Measurements from ENCODE around the gene AMPD2. TPM values are rescaled to one million over a fixed set of nuclear protein-coding genes. Genes with fewer than 3 reads are reported as not detected.

Gene AMPD2
- polyA plus RNA-seq, 2 of the 4 experiments (the other 2 are of a cell fraction), result 19.3 to 47.2 TPM

- Histone ChIP-seq H3K4me1 (0 out of 3 replicates have a peak, but pooled peaks cover 5% of the 10 kb centered on the region), H3K4me2 (no peak overlapping the region), H3K9me3 (no peaks in the 10 kb centered on the region), H3K27ac (no peak overlapping the region), H3K4me3 (no peak overlapping the region)
- TF ChIP-seq JUN (IDR thresholded peaks at IDR 0.05), result no peak
- no peak for TF ChIP-seq E2F6 (IDR thresholded peaks at IDR 0.05; ENCODE audit: borderline replicate concordance, low read depth)
- no peak for TF ChIP-seq HDAC2 (IDR thresholded peaks at IDR 0.05)
- TF ChIP-seq REST (IDR thresholded peaks at IDR 0.05), result no peak
- TF ChIP-seq TP53 (CRISPR knock-in tag; IDR thresholded peaks at IDR 0.05), result no peak
- TF ChIP-seq POLR2A (IDR thresholded peaks at IDR 0.05; ENCODE audit: low read length), result no peak
- no peak for TF ChIP-seq CBX2 (IDR thresholded peaks at IDR 0.05; ENCODE audit: borderline replicate concordance, low read depth)
- TF ChIP-seq ZSCAN20 (CRISPR knock-in tag; IDR thresholded peaks at IDR 0.05), result no peak
- TF ChIP-seq BCL3 (IDR thresholded peaks at IDR 0.05), result no peak
- WGBS (ENCODE audit: missing lambda C conversion rate), result 86% methylated on average over 4 of the region's 4 CpGs
- ChIA-PET POLR2A (no interaction called here), CTCF (interaction anchor here (1.0 to 10.6 kb wide), 5 partner anchors 8 to 327 kb away, joined by 3 to 187 read pairs (median 4); partner anchors contain the start of gene GSTM2)
- FAIRE-seq (no peak), DNase-seq (ENCODE audit: low read depth in 1 of 2, low spot score in 1 of 2) (no peak), ATAC-seq (no peak)
Measured at GRCh38 chr1:109657395-109657794, 37.8 kb downstream of the AMPD2 start.

GRCh38 chr1:109657970-109658369 is 38.3 kb downstream of the AMPD2 start:
- no peak for ATAC-seq
- 0 out of 3 replicates have a peak, but pooled peaks cover 5% of the 10 kb centered on the region for H3K4me1 ChIP-seq
- H3K4me2 ChIP-seq, result no peak overlapping the region
- ChIA-PET POLR2A (no interaction called here), CTCF (interaction anchor here (0.6 to 10.6 kb wide), 7 partner anchors 9 to 327 kb away, joined by 3 to 187 read pairs (median 4); partner anchors contain the start of genes AHCYL1 and GSTM2)
- TF ChIP-seq RFX5 (IDR thresholded peaks at IDR 0.05), result no peak
- no peak for TF ChIP-seq MAZ (IDR thresholded peaks at IDR 0.05; ENCODE audit: borderline replicate concordance, low read depth, low read length)
- TF ChIP-seq GATA3 (IDR thresholded peaks at IDR 0.05; ENCODE audit: borderline replicate concordance), result no peak
- no peak for TF ChIP-seq CHD4 (IDR thresholded peaks at IDR 0.05; ENCODE audit: borderline replicate concordance)
- TF ChIP-seq NR3C1 (IDR thresholded peaks at IDR 0.05), result no peak
- no peak for TF ChIP-seq HES2 (IDR thresholded peaks at IDR 0.05)
- TF ChIP-seq NPAS2 (CRISPR knock-in tag; IDR thresholded peaks at IDR 0.05; ENCODE audit: borderline replicate concordance), result no peak
- no peak for TF ChIP-seq CEBPB (IDR thresholded peaks at IDR 0.05)
- TF ChIP-seq CBX2 (IDR thresholded peaks at IDR 0.05; ENCODE audit: borderline replicate concordance, low read depth), result no peak
- H3K27ac ChIP-seq, result no peak overlapping the region; a peak in 1 of 6 replicates
- no peak for DNase-seq (ENCODE audit: low read depth in 1 of 2, low spot score in 1 of 2)
- no peaks in the 10 kb centered on the region for H3K9me3 ChIP-seq
- 94% methylated on average over 7 of the region's 7 CpGs for WGBS (ENCODE audit: missing lambda C conversion rate)
- FAIRE-seq, result no peak
- no peak overlapping the region for H3K4me3 ChIP-seq

- no peak for DNase-seq (ENCODE audit: low read depth in 1 of 2, low spot score in 1 of 2)
- ChIA-PET CTCF (interaction anchor here (0.6 to 10.6 kb wide), 7 partner anchors 9 to 326 kb away, joined by 3 to 187 read pairs (median 4); partner anchors contain the start of genes AHCYL1 and GSTM2), POLR2A (no interaction called here)
- no peak for FAIRE-seq
- H3K4me1 ChIP-seq, result 0 out of 3 replicates have a peak, but pooled peaks cover 5% of the 10 kb centered on the region
- H3K4me2 ChIP-seq, result no peak overlapping the region
- no peak for ATAC-seq
- peak overlapping the region in 1 of 2 experiments; percentile 41; a peak in 2 of 6 replicates for H3K27ac ChIP-seq
- 64% methylated on average over 3 of the region's 3 CpGs for WGBS (ENCODE audit: missing lambda C conversion rate)
- no peak overlapping the region for H3K4me3 ChIP-seq
- no peaks in the 10 kb centered on the region for H3K9me3 ChIP-seq
- TF ChIP-seq HES2 (IDR thresholded peaks at IDR 0.05) (no peak), REST (IDR thresholded peaks at IDR 0.05) (no peak), SREBF2 (IDR thresholded peaks at IDR 0.05) (no peak), HOXA7 (CRISPR knock-in tag; IDR thresholded peaks at IDR 0.05) (no peak), HEYL (CRISPR knock-in tag; IDR thresholded peaks at IDR 0.05) (no peak), RAD21 (conservative IDR thresholded peaks at IDR 0.05 in 1 of 2, IDR thresholded peaks at IDR 0.05 in 1 of 2) (no peak), PBX3 (IDR thresholded peaks at IDR 0.05) (no peak), MAZ (IDR thresholded peaks at IDR 0.05; ENCODE audit: borderline replicate concordance, low read depth, low read length) (no peak), CBX2 (IDR thresholded peaks at IDR 0.05; ENCODE audit: borderline replicate concordance, low read depth) (no peak)
Measured at GRCh38 chr1:109658533-109659042, 39.0 kb downstream of the AMPD2 start.
